ENCODE results near the gene REXO5. TPM values are rescaled to one million over a fixed set of nuclear protein-coding genes. Genes with fewer than 3 reads are reported as not detected.

The REXO5 gene
- total and polyA plus RNA-seq, 2 of the 13 experiments (the other 11 are each of a cell fraction or from before 2014, with no cell fraction given): 5.9 to 13.1 TPM

GRCh38 chr16:20806168-20807050 lies at the start of gene REXO5, which contains the start of gene ERI2 (continued):
- peak; percentile 92 for TF ChIP-seq ZBTB2 (CRISPR knock-in tag; IDR thresholded peaks at IDR 0.05; ENCODE audit: low read depth)
- TF ChIP-seq RFX5 (IDR thresholded peaks at IDR 0.05; ENCODE audit: low read depth, low read length): peak; percentile 84
- no peak for TF ChIP-seq MBD4 (IDR thresholded peaks at IDR 0.05; ENCODE audit: borderline replicate concordance, low read length)
- peak; percentile 59 for TF ChIP-seq ZKSCAN8 (CRISPR knock-in tag; IDR thresholded peaks at IDR 0.05; ENCODE audit: borderline replicate concordance)
- TF ChIP-seq PRDM4 (CRISPR knock-in tag; IDR thresholded peaks at IDR 0.05; ENCODE audit: borderline replicate concordance): peak; percentile 95
- TF ChIP-seq ZNF772 (CRISPR knock-in tag; IDR thresholded peaks at IDR 0.05): peak; percentile 98
- no peak for TF ChIP-seq SKI (IDR thresholded peaks at IDR 0.05; ENCODE audit: partially characterized antibody)
- TF ChIP-seq ZBTB38 (CRISPR knock-in tag; IDR thresholded peaks at IDR 0.05): peak; percentile 86
- TF ChIP-seq TBX3 (IDR thresholded peaks at IDR 0.05; ENCODE audit: borderline replicate concordance): peak; percentile 9; the same call in 1 of the 2 replicates
- peak; percentile 96 for TF ChIP-seq PHF20 (CRISPR knock-in tag; IDR thresholded peaks at IDR 0.05)
- no peak for TF ChIP-seq NR3C1 (CRISPR knock-in tag; IDR thresholded peaks at IDR 0.05)
- TF ChIP-seq IRF1 (CRISPR knock-in tag; IDR thresholded peaks at IDR 0.05; ENCODE audit: low read depth): 0 out of 2 replicates have a peak, but pooled peaks have one; percentile 47
- TF ChIP-seq FOXA3 (CRISPR knock-in tag; IDR thresholded peaks at IDR 0.05): peak; percentile 62
- TF ChIP-seq, protein P1, sequence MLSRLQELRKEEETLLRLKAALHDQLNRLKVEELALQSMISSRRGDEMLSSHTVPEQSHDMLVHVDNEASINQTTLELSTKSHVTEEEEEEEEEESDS (CRISPR knock-in tag; IDR thresholded peaks at IDR 0.05; ENCODE audit: borderline replicate concordance): peak; percentile 97
- TF ChIP-seq CREB1 (IDR thresholded peaks at IDR 0.05): peak; percentile 61; the same call in 1 of the 2 replicates
- TF ChIP-seq CREB1 (CRISPR knock-in tag; IDR thresholded peaks at IDR 0.05): peak; percentile 87
- TF ChIP-seq MEIS1 (CRISPR knock-in tag; IDR thresholded peaks at IDR 0.05; ENCODE audit: borderline replicate concordance): peak; percentile 97
- TF ChIP-seq GATAD1 (CRISPR knock-in tag; IDR thresholded peaks at IDR 0.05): peak; percentile 95
- TF ChIP-seq, protein P2, sequence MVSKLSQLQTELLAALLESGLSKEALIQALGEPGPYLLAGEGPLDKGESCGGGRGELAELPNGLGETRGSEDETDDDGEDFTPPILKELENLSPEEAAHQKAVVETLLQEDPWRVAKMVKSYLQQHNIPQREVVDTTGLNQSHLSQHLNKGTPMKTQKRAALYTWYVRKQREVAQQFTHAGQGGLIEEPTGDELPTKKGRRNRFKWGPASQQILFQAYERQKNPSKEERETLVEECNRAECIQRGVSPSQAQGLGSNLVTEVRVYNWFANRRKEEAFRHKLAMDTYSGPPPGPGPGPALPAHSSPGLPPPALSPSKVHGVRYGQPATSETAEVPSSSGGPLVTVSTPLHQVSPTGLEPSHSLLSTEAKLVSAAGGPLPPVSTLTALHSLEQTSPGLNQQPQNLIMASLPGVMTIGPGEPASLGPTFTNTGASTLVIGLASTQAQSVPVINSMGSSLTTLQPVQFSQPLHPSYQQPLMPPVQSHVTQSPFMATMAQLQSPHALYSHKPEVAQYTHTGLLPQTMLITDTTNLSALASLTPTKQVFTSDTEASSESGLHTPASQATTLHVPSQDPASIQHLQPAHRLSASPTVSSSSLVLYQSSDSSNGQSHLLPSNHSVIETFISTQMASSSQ (IDR thresholded peaks at IDR 0.05; ENCODE audit: low read depth): 0 out of 2 replicates have a peak, but pooled peaks have one; percentile 49
- TF ChIP-seq, protein P2 (CRISPR knock-in tag; IDR thresholded peaks at IDR 0.05; ENCODE audit: borderline replicate concordance): peak; percentile 82; the same call in 1 of the 2 replicates
- TF ChIP-seq XRCC5 (optimal IDR thresholded peaks at IDR 0.05; ENCODE audit: low read length): peak; percentile 67

All from HepG2 (cell line).